Skeletal muscle tissue (tissue), 4 donors: ENCODE measurements around the gene KCNG1. TPM values are rescaled to one million over a fixed set of nuclear protein-coding genes. Genes with fewer than 3 reads are reported as not detected.
"Not testable (repeated sequence)": the region's sequence is repeated elsewhere in the genome, so short reads cannot be mapped to it uniquely, and the experiment has no call there.

Experiments
- H3K27ac ChIP-seq: one replicate; pipeline ENCODE4 v1.7.0; 2013; ENCODE audit warnings: mild to moderate bottlenecking, low read depth, low read length, inconsistent platforms
- H3K27me3 ChIP-seq, 3 donors: one replicate each; pipeline ENCODE4 v1.7.0; 2013; ENCODE audit warnings: low read length in 3 of 3; ENCODE audit not compliant: control insufficient read depth in 3 of 3, insufficient read depth in 3 of 3
- H3K36me3 ChIP-seq, 3 donors: one replicate each; pipeline ENCODE4 v1.7.0; 2013; ENCODE audit warnings: low read length in 3 of 3; ENCODE audit not compliant: control insufficient read depth in 3 of 3, insufficient read depth in 3 of 3
- H3K4me1 ChIP-seq, 3 donors: one replicate each; pipeline ENCODE4 v1.7.0; 2013; ENCODE audit warnings: low read length in 3 of 3, mild to moderate bottlenecking in 3 of 3; ENCODE audit not compliant: control insufficient read depth in 3 of 3, insufficient read depth in 3 of 3
- H3K4me3 ChIP-seq, 3 donors: one replicate each; pipeline ENCODE4 v1.7.0; 2013; ENCODE audit warnings: low read length in 3 of 3
- H3K9ac ChIP-seq, 3 donors: one replicate each; pipeline ENCODE4 v1.7.0; 2013; ENCODE audit warnings: low read length in 3 of 3, mild to moderate bottlenecking in 3 of 3, moderate library complexity in 2 of 3, low read depth in 1 of 3
- H3K9me3 ChIP-seq, 3 donors: one replicate each; pipeline ENCODE4 v1.7.0; 2013; ENCODE audit warnings: low read length in 3 of 3; ENCODE audit not compliant: control insufficient read depth in 3 of 3
- total RNA-seq: library from RNA; depleted of rRNA; stranded (reverse); fragments of >200 nt; gene quantifications from one replicate; pipeline ENCODE4 v1.2.3, GENCODE V29; 2014
- donor health status: Osteomylitis.

The KCNG1 gene
- total RNA-seq, 1 donor from 2014 or later = 0.52 TPM

DNA sequence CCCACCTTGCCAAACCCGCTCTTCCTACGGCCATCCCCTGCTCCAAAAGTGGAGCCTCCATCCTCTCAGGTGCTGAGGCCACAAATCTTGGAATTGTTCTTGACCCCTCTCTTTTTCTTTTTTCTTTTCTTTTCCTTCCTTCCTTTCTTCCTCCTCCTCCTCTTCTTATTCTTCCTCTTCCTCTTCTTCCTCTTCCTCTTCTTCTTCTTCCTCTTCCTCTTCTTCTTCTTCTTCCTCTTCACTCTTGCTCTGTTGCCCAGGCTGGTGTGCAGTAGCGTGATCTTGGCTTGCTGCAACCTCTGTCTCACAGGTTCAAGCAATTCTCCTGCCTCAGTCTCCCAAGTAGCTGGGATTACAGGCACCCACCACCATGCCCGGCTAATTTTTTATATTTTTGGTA lies 44.4 kb downstream of the KCNG1 start:
- H3K4me3 ChIP-seq = not testable (repeated sequence)

DNA sequence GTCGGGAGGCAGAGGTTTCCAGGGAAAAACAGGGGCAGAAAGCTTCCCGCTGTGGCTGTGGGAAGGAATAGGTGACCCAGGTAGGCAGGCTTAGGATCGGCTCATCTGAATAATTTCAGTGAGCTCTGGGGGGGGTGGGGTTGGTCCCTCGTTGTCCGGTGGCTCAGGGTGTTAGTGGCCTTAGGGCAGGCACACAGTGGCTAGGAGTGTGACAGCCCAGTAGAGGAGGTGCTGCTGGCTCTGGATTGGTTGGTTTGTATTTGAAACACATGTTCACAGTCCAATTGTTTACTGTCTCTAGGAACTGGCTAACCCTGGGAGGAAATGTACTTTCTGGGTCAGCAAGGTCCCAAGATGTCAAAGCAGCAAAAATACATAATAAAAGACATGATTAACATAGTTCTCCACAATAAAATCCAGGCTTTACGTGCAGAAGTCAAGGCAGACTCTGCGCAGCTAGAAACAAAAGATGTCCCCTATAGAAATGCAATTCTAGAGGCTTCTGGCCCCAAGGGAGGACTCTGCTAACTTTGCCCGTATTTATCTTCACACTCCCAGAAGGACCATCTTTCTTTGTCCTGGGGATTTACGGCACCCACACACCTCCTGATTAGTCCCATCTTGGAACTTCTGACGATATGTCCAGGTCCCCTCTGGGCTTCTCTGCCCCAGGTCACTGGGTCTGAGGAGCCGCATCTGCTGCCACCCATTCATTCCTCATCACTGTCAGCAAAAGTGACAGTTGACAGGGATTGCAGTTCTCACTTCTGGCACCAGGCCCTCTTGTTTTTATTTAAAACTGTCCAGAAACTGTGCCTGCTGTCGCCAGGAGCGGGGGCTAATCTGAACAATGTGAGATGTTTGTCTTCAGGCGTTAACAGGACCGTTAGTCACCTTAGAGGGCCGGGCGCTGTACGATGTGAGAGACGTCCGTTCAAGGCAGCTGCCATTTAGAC lies 45.6 kb downstream of the KCNG1 start:
- H3K36me3 ChIP-seq = no peaks in the 10 kb centered on the region
- peaks cover 0 to 5% (median 0%) of the 10 kb centered on the region in 3 donors for H3K4me1 ChIP-seq
- no peak overlapping the region for H3K9ac ChIP-seq
- H3K27me3 ChIP-seq = peaks cover 12 to 37% (median 33%) of the 10 kb centered on the region in 3 donors
- H3K4me3 ChIP-seq = no peak overlapping the region
- H3K27ac ChIP-seq = no peak overlapping the region
- no peaks in the 10 kb centered on the region for H3K9me3 ChIP-seq

More for the DNA sequence above, 44.4 kb downstream of the KCNG1 start:
- H3K27me3 ChIP-seq = peaks cover 16 to 39% (median 36%) of the 10 kb centered on the region in 3 donors
- H3K9ac ChIP-seq, H3K4me1 ChIP-seq, H3K36me3 ChIP-seq, H3K9me3 ChIP-seq, H3K27ac ChIP-seq: not testable (repeated sequence)

DNA sequence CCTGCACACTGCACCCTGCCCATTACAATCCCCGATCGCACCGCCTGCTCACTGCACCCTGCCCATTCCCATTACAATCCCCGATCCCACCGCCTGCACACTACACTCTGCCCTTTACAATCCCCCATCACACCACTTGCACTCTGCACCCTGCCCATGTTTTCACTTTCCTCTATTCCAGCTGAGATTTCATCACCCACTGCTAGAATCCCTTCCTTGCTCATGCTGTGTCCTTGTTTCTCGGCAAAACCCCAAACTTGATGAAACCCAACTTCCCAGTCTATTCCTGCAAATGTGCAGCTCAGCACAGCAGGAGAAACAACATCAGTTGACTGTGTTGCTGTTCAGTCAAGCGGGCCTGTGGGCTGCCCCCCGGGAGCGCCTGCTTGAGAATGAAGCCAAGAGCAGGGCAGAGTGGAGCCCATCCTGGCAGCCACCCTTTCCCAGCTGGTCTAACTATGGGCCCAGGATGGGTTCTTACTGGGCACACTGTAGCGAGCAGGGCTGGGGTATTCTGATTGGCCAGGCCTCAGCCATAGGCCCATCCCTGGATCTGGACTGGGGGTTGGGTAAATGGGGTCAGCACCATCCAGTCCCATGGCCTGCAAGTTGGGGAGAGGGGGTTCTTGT lies 47.1 kb downstream of the KCNG1 start:
- H3K27ac ChIP-seq = no peak overlapping the region
- no peaks in the 10 kb centered on the region for H3K9me3 ChIP-seq
- H3K9ac ChIP-seq = no peak overlapping the region
- H3K4me3 ChIP-seq = no peak overlapping the region
- no peaks in the 10 kb centered on the region for H3K36me3 ChIP-seq
- peaks cover 12 to 23% (median 21%) of the 10 kb centered on the region in 3 donors for H3K27me3 ChIP-seq
- no peaks in the 10 kb centered on the region for H3K4me1 ChIP-seq

DNA sequence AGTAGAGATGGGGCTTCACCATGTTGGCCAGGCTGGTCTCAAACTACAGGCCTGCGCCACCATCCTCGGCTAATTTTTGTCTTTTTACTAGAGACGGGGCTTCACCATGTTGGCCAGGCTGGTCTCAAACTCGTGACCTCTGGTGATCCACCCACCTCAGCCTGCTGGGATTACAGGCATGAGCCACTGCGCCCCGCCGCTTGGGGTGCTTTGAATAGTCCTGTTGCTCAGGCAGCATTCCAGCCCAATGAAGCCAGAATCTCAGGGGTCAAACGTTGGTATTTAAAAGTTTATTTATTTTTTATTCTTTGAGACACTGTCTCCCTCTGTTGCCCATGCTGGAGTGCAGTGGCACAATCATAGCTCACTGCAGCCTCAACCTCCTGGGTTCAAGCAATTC lies 53.0 kb downstream of the KCNG1 start:
- Histone ChIP-seq H3K27ac (no peak overlapping the region), H3K36me3 (no peaks in the 10 kb centered on the region), H3K9ac (no peak overlapping the region), H3K9me3 (no peaks in the 10 kb centered on the region), H3K4me1 (no peaks in the 10 kb centered on the region), H3K4me3 (no peak overlapping the region), H3K27me3 (no peaks in the 10 kb centered on the region)

- Histone ChIP-seq H3K4me3 (no peak overlapping the region), H3K36me3 (no peaks in the 10 kb centered on the region), H3K9ac (no peak overlapping the region), H3K27ac (no peak overlapping the region), H3K4me1 (no peaks in the 10 kb centered on the region), H3K27me3 (no peaks in the 10 kb centered on the region), H3K9me3 (no peaks in the 10 kb centered on the region)
Measured at GRCh38 chr20:50969435-50969834, 53.5 kb downstream of the KCNG1 start.

DNA sequence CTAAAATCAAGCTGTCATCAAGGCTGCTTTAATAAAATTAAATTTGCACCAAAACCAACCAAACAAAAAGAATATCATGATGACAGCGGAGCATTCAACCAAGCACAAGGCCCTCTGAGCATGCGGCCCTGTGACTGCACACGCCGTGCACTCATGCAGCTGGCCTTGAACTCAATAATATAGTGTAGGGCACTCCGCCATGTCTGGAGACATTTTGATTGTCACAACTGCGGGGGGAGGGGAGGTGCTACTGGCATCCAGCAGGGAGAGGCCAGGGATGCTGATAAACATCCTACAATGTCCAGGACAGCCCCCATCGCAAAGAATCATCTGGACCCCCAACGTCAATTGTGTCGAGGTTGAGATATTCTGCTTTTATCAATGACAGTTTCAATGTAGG lies 54.6 kb downstream of the KCNG1 start:
- Histone ChIP-seq H3K4me1 (no peaks in the 10 kb centered on the region), H3K36me3 (no peaks in the 10 kb centered on the region), H3K9ac (no peak overlapping the region), H3K9me3 (no peaks in the 10 kb centered on the region), H3K27ac (no peak overlapping the region), H3K4me3 (no peak overlapping the region), H3K27me3 (no peaks in the 10 kb centered on the region)

DNA sequence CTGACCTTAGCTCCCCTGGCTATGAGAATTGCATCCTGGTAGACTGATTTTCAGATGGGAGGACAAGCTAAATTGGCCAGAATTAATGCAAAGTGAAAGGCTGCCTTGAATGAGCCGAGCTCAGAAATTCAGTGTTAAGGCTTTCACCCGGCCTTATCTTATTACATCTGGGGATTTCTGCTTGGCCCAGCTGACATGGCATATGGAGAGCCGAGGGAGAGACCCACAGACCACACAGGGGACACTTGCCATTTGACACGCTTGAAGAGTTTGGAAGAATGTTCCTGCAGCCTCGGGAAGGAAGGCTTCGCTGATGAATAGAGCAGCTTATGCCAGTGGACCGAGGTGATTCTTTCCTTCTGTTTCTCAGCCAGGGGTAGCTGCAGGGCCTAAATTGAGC lies 55.3 kb downstream of the KCNG1 start:
- Histone ChIP-seq H3K27ac (no peak overlapping the region), H3K9me3 (no peaks in the 10 kb centered on the region), H3K4me1 (no peaks in the 10 kb centered on the region), H3K9ac (no peak overlapping the region), H3K27me3 (no peaks in the 10 kb centered on the region), H3K36me3 (no peaks in the 10 kb centered on the region), H3K4me3 (no peak overlapping the region)

- peak overlapping the region; percentile 98 to 99 (median 99) for H3K4me3 ChIP-seq
- no peaks in the 10 kb centered on the region for H3K9me3 ChIP-seq
- H3K36me3 ChIP-seq = peaks cover 2 to 11% (median 7%) of the 10 kb centered on the region in 3 donors
- peaks cover 24 to 32% (median 24%) of the 10 kb centered on the region in 3 donors for H3K4me1 ChIP-seq
- peak overlapping the region; percentile 93 for H3K27ac ChIP-seq
- no peaks in the 10 kb centered on the region for H3K27me3 ChIP-seq
- H3K9ac ChIP-seq = peak overlapping the region; percentile 97 to 98 (median 98)
Measured at GRCh38 chr20:50959543-50960126, 63.3 kb downstream of the KCNG1 start.

DNA sequence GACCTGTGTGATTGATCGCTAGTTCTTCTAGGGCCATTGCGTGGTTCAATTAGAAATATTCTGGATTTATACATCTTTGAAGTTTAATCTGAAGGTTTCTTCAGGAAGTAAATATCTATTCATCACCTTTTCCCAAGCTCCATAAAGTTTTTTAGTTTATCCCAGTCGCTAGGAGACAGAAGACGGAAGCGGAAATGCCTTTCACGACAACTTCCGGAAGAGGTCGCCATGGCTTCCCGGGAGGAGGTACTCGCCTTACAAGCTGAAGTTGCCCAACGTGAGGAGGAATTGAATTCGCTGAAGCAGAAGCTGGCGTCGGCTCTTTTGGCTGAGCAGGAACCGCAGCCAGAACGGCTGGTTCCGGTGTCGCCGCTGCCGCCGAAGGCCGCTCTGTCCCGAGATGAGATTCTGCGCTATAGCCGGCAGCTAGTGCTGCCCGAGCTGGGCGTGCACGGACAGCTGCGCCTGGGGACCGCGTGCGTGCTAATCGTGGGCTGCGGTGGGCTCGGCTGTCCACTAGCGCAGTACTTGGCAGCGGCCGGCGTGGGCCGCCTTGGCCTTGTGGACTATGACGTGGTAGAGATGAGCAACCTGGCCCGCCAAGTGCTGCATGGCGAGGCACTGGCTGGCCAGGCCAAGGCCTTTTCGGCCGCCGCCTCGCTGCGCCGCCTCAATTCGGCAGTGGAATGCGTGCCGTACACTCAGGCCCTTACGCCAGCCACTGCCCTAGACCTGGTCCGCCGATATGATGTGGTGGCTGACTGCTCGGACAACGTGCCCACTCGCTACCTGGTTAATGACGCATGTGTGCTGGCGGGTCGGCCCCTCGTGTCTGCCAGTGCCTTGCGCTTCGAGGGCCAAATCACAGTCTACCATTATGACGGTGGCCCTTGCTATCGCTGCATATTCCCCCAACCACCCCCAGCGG lies 64.0 kb downstream of the KCNG1 start, which contains the start of gene MOCS3:
Gene MOCS3, plus strand, starts transcription at position 204 of the 928 bp plus-strand sequence. Its CDS starts 25 bp downstream, at position 229.
- Histone ChIP-seq H3K36me3 (peaks cover 4 to 15% (median 14%) of the 10 kb centered on the region in 3 donors), H3K27me3 (no peaks in the 10 kb centered on the region), H3K27ac (peak within 1 kb of the TSS; percentile 93), H3K9ac (peak within 1 kb of the TSS; percentile 97 to 98 (median 98)), H3K4me3 (peak within 1 kb of the TSS; percentile 98 to 99 (median 99)), H3K9me3 (no peaks in the 10 kb centered on the region), H3K4me1 (peaks cover 24 to 32% (median 24%) of the 10 kb centered on the region in 3 donors)
